Measurements from ENCODE around the gene INPP5A.

DNA sequence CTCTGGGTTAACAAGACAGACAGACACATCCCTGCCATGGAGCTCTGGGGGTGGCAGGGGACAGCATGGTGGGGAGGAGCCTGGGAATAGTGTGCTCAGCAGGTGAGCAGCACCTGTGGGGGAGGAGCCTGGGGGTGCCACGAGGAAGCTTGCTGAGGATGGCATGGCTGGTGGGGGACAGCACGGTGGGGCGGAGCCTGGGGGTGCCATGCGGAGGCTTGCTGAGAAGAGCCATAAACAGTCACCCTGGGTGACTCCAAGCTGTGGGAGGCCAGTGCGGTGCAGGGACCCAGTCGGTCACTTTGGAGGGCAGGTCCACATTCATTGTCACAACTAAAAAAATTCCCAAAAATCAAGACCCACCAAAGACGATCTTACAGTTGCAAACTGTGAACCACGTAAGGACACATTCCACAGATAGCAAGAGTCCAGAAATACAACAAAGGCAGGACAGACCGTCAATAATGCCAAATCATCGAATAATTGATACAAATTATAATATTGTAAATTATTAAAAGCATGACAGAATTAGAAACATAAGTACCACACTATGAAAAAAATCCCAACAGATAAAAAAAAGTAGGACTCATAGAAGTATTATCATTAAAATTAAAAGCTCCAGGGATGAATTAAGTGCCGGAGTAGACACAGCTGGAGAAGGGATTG, 223.9 kb downstream of the INPP5A start:
- TF ChIP-seq, protein P1, sequence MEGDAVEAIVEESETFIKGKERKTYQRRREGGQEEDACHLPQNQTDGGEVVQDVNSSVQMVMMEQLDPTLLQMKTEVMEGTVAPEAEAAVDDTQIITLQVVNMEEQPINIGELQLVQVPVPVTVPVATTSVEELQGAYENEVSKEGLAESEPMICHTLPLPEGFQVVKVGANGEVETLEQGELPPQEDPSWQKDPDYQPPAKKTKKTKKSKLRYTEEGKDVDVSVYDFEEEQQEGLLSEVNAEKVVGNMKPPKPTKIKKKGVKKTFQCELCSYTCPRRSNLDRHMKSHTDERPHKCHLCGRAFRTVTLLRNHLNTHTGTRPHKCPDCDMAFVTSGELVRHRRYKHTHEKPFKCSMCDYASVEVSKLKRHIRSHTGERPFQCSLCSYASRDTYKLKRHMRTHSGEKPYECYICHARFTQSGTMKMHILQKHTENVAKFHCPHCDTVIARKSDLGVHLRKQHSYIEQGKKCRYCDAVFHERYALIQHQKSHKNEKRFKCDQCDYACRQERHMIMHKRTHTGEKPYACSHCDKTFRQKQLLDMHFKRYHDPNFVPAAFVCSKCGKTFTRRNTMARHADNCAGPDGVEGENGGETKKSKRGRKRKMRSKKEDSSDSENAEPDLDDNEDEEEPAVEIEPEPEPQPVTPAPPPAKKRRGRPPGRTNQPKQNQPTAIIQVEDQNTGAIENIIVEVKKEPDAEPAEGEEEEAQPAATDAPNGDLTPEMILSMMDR (IDR thresholded peaks at IDR 0.05 in 8 of 11, conservative IDR thresholded peaks at IDR 0.05 in 3 of 11): no peak
- TF ChIP-seq POLR2AphosphoS5 (IDR thresholded peaks at IDR 0.05) (no peak), POLR2A (IDR thresholded peaks at IDR 0.05) (no peak)
